Adrenal gland (tissue), 12 donors: Measurements from ENCODE around the gene FHOD3. TPM values are rescaled to one million over a fixed set of nuclear protein-coding genes. Genes with fewer than 3 reads are reported as not detected.

Experiments
- DNase-seq, 7 donors: peaks; one replicate each; pipeline ENCODE4 v3.0.0-alpha.2; 2019 to 2020
- H3K27ac ChIP-seq, 5 donors: fragments of 200-600 bp; sonication (generic) in 4 of 5; 1 replicate in 3 of 5; 2 replicates in 2 of 5; pipeline versions ENCODE4 v1.5.1 to v1.8.0; 2016 to 2020; ENCODE audit warnings: mild to moderate bottlenecking in 1 of 5
- H3K27me3 ChIP-seq: fragments of 200-600 bp; 2 replicates; pipeline ENCODE4 v1.8.0; 2021
- H3K36me3 ChIP-seq, 2 donors: fragments of 200-600 bp; replicated peaks in 1 of 2; 1 replicate in 1 of 2; 2 replicates in 1 of 2; pipeline versions ENCODE4 v1.5.1 to v1.8.0; 2018 to 2022
- H3K4me1 ChIP-seq, 2 donors: fragments of 200-600 bp; replicated peaks in 1 of 2; 1 replicate in 1 of 2; 2 replicates in 1 of 2; pipeline versions ENCODE4 v1.5.1 to v1.8.0; 2018 to 2021
- H3K4me3 ChIP-seq, 4 donors: fragments of 200-600 bp; sonication (generic) in 3 of 4; one replicate each; pipeline ENCODE4 v1.5.1; 2016 to 2018
- H3K9me3 ChIP-seq, 3 donors: fragments of 200-600 bp; sonication (generic) in 1 of 3; replicated peaks in 1 of 3; 1 replicate in 2 of 3; 2 replicates in 1 of 3; pipeline versions ENCODE4 v1.5.1 to v1.8.0; 2016 to 2021
- CTCF ChIP-seq, 6 experiments: fragments of 450-650 bp in 4 of 6; fragments of 200-600 bp in 2 of 6; sonication (generic) in 1 of 6; IDR thresholded peaks; 1 replicate in 5 of 6; 2 replicates in 1 of 6; pipeline versions ENCODE4 v1.5.1 to v1.8.0; 2016 to 2021; ENCODE audit warnings: antibody characterized with exemption in 6 of 6, mild to moderate bottlenecking in 2 of 6, moderate library complexity in 1 of 6
- POLR2A ChIP-seq, 2 donors: fragments of 450-650 bp; IDR thresholded peaks; one replicate each; pipeline ENCODE4 v1.6.1; 2017; ENCODE audit warnings: antibody characterized with exemption in 2 of 2, mild to moderate bottlenecking in 2 of 2, moderate library complexity in 1 of 2
- WGBS, 4 donors: extraction: QIAGEN DNeasy Blood & Tissue Kit in 2 of 4; methylation state at CpG; one replicate each; pipeline versions ENCODE4 v1.1.5 to v1.1.7; 2013 to 2017; 5-methylcytosine and 5-hydroxymethylcytosine counted together
- intact Hi-C, 2 donors: fragments of 100-400 bp; cut with DNase I; formaldehyde crosslinking; loops; one replicate each; pipeline versions ENCODE4 v1.14.1 to v1.15.0; 2022 to 2023
- polyA plus RNA-seq, 3 donors: library from polyadenylated mRNA; stranded (reverse); fragments of 200-250 nt in 2 of 3; fragments of 350-450 nt in 1 of 3; fragmentation: Illumina TruSeq in 1 of 3; extraction: RNeasy Lipid Tissue Mini Kit (QIAGEN cat#74804) in 1 of 3; gene quantifications; one replicate each; pipeline ENCODE4 v1.2.3, GENCODE V29; 2013 to 2014
- total RNA-seq, 9 donors: library from RNA; depleted of rRNA in 4 of 9; stranded (reverse); fragments of >200 nt in 4 of 9; fragments of 120-200 nt in 1 of 9; fragmentation: NEBNext Ultra II Directional in 1 of 9; extraction: Animal tissue kit (Norgen Biotek cat#: 25700) in 1 of 9; gene quantifications; one replicate each; pipeline versions ENCODE4 v1.1.0 to v1.2.4, GENCODE V29; 2013 to 2023
- donor health status: healthy with polysubstance abuse.
- donor health status: Bipolar disorder and iron deficiency.
- donor health status: DM: yes; HTN: yes; CAD: no.
- donor health status: DM: no; HTN: no; CAD: no.
- donor health status: DM: no; HTN: no; CAD: no.
- donor health status: DM: yes; HTN: yes; CAD: no.

FHOD3 gene
- total and polyA plus RNA-seq, 12 donors, result 17.5 to 87.9 (median 48.5) TPM

- DNase-seq, result no peak
- H3K27me3 ChIP-seq, result no peaks in the 10 kb centered on the region
- no peaks in the 10 kb centered on the region for H3K36me3 ChIP-seq
- peaks cover 0 to 5% of the 10 kb centered on the region in 2 donors for H3K4me1 ChIP-seq
- TF ChIP-seq CTCF (IDR thresholded peaks at IDR 0.05) (no peak), POLR2A (IDR thresholded peaks at IDR 0.05) (no peak)
- H3K4me3 ChIP-seq, result no peak overlapping the region
- intact Hi-C loops, result loop anchor here (5.0 kb wide), 1 partner anchor 191 kb away; no protein-coding TSS in a partner anchor
- no peak overlapping the region for H3K27ac ChIP-seq
- H3K9me3 ChIP-seq, result no peaks in the 10 kb centered on the region
These were observed 8.8 kb upstream of the FHOD3 start for GRCh38 chr18:36288689-36289088.

GRCh38 chr18:36294031-36294430, 3.5 kb upstream of the FHOD3 start:
- H3K9me3 ChIP-seq, result no peaks in the 10 kb centered on the region
- no peak overlapping the region for H3K27ac ChIP-seq
- H3K27me3 ChIP-seq, result no peaks in the 10 kb centered on the region
- intact Hi-C loops, result no loop called here
- TF ChIP-seq CTCF (IDR thresholded peaks at IDR 0.05) (no peak), POLR2A (IDR thresholded peaks at IDR 0.05) (no peak)
- H3K36me3 ChIP-seq, result no peaks in the 10 kb centered on the region
- DNase-seq, result no peak
- peaks cover 1 to 12% of the 10 kb centered on the region in 2 donors for H3K4me1 ChIP-seq
- no peak overlapping the region for H3K4me3 ChIP-seq
- WGBS, 4 donors, result 63 to 81% (median 74%) methylated on average over 1 of the region's 1 CpG

GRCh38 chr18:36295214-36295613, 2.3 kb upstream of the FHOD3 start:
- TF ChIP-seq CTCF (IDR thresholded peaks at IDR 0.05), result no peak
- TF ChIP-seq POLR2A (IDR thresholded peaks at IDR 0.05), result no peak
- H3K9me3 ChIP-seq, result no peaks in the 10 kb centered on the region
- intact Hi-C loops, result loop anchor here (5.0 kb wide), 1 partner anchor 277 kb away; no protein-coding TSS in a partner anchor
- H3K4me1 ChIP-seq, result peaks cover 6 to 12% of the 10 kb centered on the region in 2 donors
- no peak overlapping the region for H3K4me3 ChIP-seq
- H3K36me3 ChIP-seq, result no peaks in the 10 kb centered on the region
- DNase-seq, result no peak
- no peaks in the 10 kb centered on the region for H3K27me3 ChIP-seq
- H3K27ac ChIP-seq, result no peak overlapping the region
- WGBS, 4 donors, result 91 to 100% (median 97%) methylated on average over 1 of the region's 1 CpG

GRCh38 chr18:36295880-36296301, 1.6 kb upstream of the FHOD3 start:
- Histone ChIP-seq H3K36me3 (no peaks in the 10 kb centered on the region), H3K9me3 (no peaks in the 10 kb centered on the region), H3K27me3 (no peaks in the 10 kb centered on the region), H3K4me3 (peak overlapping the region in 2 of 4 donors; percentile 26 to 77), H3K27ac (no peak overlapping the region), H3K4me1 (peaks cover 6 to 12% of the 10 kb centered on the region in 2 donors)
- intact Hi-C loops, result loop anchor here (5.0 kb wide), 1 partner anchor 276 kb away; no protein-coding TSS in a partner anchor
- WGBS, 4 donors, result 37 to 51% (median 43%) methylated on average over 21 of the region's 21 CpGs
- no peak for DNase-seq
- no peak for TF ChIP-seq POLR2A (IDR thresholded peaks at IDR 0.05)
- TF ChIP-seq CTCF (IDR thresholded peaks at IDR 0.05), result no peak
